GM18507 (cell line): Measurements from ENCODE around the gene LANCL2.
A peak's percentile ranks its signal among the peaks of the same experiment; 100 is the strongest.

ENCODE experiments used
- DNase-seq: peaks from one replicate; pipeline ENCODE4 v3.0.0; 2011; ENCODE audit warnings: low read depth; ENCODE audit not compliant: insufficient read length; ENCODE audit errors: extremely low spot score
- FAIRE-seq: peaks from 2 replicates; lab custom pipeline; 2011; peaks lifted over from hg19 to GRCh38; lab: Jason Lieb, UNC

Gene LANCL2

DNA sequence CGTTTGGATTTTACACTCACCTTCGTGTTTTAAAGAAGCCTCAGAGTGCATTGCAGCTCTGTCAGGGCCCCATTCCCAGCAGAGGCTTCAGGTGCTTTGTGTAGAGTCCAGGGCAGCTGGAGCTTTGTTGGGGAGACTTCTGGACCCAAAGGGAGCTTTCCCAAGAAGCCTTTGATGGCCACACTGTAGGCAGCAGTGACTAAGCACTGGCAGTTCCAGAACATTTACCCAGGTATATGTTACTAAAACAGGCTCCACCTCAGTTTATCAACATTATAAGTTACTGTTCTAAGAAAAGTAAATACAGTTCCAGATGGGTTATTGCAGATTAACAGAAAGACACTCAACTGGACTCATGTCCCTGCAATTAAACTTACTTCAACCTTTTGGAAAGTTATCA is 66.8 kb downstream of the LANCL2 start:
- FAIRE-seq (no peak), DNase-seq (no peak)

- DNase-seq (no peak), FAIRE-seq (no peak)
Observed at GRCh38 chr7:55432506-55432905, 67.4 kb downstream of the LANCL2 start.

GRCh38 chr7:55432939-55433784 is 68.0 kb downstream of the LANCL2 start:
- DNase-seq (peak; percentile 22), FAIRE-seq (peak; percentile 79)

GRCh38 chr7:55435466-55435865 is 70.3 kb downstream of the LANCL2 start:
- no peak for FAIRE-seq
- DNase-seq = no peak

GRCh38 chr7:55436457-55436856 is 71.3 kb downstream of the LANCL2 start:
- DNase-seq = no peak
- FAIRE-seq = no peak

GRCh38 chr7:55437375-55437774 is 72.2 kb downstream of the LANCL2 start:
- FAIRE-seq (no peak), DNase-seq (no peak)

DNA sequence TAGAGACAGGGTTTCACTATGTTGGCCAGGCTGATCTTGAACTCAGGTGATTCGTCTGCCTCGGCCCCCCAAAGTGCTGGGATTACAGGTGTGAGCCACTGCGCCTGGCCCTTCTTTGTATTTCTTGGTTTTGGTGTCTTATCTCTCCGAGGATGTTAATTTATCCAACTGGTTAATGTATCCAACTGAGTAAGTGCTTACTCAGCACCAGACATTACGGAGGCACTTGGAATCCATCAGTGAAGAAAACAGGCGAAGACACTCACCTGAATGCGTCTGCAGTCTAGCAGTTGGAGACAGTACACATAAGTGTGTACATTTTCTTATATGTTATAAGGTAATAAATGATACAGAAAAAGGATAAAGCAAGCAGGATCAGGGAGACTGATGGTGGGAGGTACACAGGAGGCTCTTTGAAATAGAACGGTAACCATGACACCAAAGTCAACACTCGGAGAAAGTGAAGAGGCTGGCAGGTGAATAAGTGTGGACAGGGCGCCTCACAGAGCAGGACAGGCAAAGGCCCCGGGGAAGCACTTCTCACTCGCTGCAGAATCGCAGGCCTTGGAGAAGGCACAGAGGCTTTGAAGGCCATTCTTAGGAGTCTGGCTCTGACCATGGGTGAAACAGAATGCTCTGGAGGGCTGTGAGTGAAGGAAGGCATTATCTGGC is 73.1 kb downstream of the LANCL2 start:
- FAIRE-seq = no peak
- no peak for DNase-seq

DNA sequence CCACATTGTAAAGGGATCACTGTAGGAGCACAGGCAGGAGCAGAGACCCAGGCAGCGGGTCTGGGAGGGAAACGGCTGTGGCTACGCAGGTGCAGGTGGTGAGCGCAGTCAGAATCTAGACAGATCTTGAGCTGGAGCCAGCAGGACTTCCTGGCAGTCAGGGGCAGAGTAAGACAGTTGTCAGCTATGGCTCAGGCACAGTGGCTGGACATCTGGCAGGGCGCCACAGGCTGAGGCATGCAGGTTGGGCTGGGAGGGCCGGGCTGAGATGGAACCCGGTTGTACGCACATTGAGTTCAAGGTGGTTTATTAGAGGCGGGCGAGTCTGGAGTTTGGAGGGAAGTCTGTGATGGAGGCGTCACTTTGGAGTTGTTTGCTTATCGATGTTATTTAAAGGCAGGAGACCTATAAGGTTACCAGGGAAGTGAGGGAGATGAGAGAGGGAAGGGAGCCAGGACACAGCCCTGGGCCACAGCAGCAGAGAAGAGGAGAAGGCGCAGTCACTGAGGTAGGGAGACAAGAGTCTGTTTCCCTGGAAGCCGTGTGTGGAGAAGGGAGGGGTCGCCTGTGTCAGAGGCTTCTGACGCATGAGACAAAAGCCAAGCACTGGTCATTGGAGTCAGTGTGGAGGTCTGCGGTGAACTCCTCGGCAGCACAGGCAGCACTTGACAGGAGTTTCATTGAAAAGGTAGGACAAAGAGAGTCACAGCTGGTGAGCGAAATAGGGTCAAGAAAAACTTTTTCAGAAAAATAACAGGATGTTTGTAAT is 73.8 kb downstream of the LANCL2 start:
- FAIRE-seq = no peak
- no peak for DNase-seq

- no peak for FAIRE-seq
- no peak for DNase-seq
Observed at GRCh38 chr7:55439627-55440026, 74.5 kb downstream of the LANCL2 start.

DNA sequence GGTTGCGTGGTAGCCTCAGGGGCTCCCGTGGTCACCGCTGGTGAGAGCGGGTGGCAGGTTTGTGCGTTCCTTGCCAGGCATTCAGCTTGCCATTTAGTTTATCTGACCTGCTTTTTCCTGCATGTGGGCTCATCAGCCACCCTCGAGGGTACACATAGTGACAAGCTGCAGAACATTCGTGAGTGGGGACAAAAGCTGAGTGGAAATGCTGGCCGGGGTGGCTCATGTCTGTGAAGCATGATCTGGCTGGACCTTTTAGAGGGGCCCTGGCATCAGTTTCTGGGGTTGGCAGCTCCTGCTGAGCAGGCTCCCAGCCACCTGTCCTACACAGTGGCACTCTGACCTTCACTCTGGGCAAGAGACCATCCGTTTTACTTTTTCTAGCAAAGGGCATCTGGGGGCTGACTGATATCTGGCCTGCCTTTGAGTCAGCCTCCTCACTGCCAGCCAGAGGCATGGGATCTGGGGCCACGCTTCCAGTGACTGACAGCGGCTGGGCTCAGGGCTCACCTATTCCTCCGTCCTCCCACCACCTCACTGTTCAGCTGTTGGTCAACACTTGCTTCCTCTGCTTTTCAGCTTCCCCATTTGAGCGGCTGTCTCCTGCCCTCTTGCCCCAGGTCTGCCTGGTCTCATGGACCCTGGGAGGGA is 75.0 kb downstream of the LANCL2 start:
- FAIRE-seq (no peak), DNase-seq (no peak)

GRCh38 chr7:55441002-55441401 is 75.9 kb downstream of the LANCL2 start:
- FAIRE-seq (no peak), DNase-seq (no peak)

DNA sequence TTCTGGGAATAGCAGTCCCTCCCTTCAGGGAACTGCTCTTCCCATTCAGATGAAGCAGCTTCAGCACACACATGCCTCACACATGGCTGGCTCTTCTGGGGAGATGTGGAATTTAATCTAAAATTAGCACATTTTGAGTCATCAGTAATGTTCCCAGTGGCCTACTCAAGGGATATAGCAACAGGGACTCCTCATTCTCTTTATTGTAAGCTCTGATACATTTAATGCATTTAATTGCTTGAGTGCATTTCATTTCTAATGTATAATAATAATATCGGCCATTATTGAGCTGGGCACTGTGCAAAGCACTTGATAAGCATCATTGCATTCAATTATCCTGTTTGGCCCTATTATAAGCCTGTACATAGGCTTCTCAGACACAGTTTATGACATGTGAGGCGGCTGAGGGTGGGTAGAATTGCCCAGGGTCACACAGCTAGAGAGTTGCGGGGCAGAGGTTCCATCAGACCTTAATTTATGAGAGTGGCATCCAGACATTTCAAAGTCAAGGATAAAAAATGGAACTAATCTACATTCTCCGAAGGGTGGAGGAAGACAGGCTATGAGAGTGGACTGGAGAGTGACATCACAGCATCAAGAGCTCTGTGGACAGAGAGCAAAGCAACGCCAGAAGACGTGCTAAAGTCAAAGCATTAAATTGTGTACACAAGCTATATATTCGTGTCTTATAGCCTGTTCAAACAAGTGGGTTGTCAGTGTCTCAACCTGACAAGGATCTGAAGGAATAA is 76.8 kb downstream of the LANCL2 start:
- DNase-seq = no peak
- no peak for FAIRE-seq

DNA sequence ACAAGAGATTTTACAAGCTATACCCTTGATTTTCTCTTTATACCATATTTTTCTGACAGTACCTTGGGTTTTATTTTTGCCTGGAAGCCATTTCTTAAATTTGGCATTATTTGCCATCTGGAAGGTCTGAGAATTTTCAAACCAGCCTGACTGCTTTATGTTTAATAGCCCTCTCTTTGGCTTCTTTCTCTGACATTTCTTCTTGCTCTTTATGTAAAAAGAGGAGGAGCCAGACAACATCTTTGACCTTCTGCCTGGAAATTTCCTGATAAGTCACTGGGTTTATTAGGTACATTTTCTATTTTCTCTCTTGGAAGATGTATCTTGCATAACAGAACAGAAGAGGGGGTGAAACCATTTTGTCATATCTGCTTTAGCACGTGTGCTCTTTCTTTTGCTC is 79.6 kb downstream of the LANCL2 start:
- FAIRE-seq = no peak
- no peak for DNase-seq

GRCh38 chr7:55448526-55448925 is 83.4 kb downstream of the LANCL2 start:
- DNase-seq (no peak), FAIRE-seq (no peak)

- DNase-seq (no peak), FAIRE-seq (no peak)
Observed at GRCh38 chr7:55449205-55449991, 84.3 kb downstream of the LANCL2 start.

GRCh38 chr7:55449992-55450535 is 84.9 kb downstream of the LANCL2 start:
- DNase-seq (no peak), FAIRE-seq (no peak)

DNA sequence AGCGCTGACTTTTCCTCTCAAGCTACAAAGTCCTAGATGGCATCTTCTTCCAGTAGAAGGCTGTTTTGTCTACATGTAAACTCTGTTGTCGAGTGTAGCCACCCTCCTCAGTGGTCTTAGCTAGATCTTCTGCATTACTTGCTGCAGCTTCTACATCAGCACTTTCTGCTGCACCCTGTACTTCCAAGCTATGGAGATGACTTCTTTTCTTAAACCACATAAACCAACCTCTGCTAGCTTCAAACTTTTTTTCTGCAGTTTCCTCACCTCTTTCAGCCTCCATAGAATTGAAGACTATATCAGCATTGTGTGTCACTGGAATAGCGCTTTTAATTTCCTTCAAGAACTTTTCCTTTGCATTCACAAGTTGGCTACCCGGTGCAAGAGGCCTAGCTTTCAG is 87.8 kb downstream of the LANCL2 start:
- no peak for FAIRE-seq

DNA sequence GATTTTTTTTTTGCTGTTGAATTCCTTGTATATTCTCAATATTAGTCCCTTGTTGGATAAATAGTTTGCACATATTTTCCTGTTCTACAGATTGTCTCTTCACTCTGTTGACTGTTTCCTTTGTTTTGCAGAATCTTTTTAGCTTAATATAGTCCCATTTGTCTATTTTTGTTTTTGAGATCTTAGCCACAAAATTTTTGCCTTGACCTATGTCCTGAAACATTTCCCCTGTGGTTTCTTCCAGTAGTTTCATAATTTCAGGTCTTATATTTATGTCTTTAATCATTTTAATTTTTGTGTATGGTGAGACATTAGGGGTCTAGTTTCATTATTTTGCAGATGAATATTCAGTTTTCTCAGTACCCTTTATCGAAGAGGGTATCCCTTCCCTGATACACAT is 92.7 kb downstream of the LANCL2 start:
- FAIRE-seq (no peak), DNase-seq (no peak)

More for the DNA sequence above, 87.8 kb downstream of the LANCL2 start:
- DNase-seq = no peak
